ENCODE results near the gene SIRT7. TPM values are rescaled to one million over a fixed set of nuclear protein-coding genes. Genes with fewer than 3 reads are reported as not detected.

The SIRT7 gene, protein sequence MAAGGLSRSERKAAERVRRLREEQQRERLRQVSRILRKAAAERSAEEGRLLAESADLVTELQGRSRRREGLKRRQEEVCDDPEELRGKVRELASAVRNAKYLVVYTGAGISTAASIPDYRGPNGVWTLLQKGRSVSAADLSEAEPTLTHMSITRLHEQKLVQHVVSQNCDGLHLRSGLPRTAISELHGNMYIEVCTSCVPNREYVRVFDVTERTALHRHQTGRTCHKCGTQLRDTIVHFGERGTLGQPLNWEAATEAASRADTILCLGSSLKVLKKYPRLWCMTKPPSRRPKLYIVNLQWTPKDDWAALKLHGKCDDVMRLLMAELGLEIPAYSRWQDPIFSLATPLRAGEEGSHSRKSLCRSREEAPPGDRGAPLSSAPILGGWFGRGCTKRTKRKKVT
- total RNA-seq, result 30.4 TPM

- DNase-seq (ENCODE audit: low spot score), result peak; percentile 81
Measured at GRCh38 chr17:81917565-81918332, at the start of gene SIRT7. SIRT7 (minus strand) TSS chr17:81918176; CDS start chr17:81918131, 45 bp downstream.

GRCh38 chr17:81967244-81967532, 49.2 kb upstream of the SIRT7 start:
- no peak for DNase-seq (ENCODE audit: low spot score)

DNA sequence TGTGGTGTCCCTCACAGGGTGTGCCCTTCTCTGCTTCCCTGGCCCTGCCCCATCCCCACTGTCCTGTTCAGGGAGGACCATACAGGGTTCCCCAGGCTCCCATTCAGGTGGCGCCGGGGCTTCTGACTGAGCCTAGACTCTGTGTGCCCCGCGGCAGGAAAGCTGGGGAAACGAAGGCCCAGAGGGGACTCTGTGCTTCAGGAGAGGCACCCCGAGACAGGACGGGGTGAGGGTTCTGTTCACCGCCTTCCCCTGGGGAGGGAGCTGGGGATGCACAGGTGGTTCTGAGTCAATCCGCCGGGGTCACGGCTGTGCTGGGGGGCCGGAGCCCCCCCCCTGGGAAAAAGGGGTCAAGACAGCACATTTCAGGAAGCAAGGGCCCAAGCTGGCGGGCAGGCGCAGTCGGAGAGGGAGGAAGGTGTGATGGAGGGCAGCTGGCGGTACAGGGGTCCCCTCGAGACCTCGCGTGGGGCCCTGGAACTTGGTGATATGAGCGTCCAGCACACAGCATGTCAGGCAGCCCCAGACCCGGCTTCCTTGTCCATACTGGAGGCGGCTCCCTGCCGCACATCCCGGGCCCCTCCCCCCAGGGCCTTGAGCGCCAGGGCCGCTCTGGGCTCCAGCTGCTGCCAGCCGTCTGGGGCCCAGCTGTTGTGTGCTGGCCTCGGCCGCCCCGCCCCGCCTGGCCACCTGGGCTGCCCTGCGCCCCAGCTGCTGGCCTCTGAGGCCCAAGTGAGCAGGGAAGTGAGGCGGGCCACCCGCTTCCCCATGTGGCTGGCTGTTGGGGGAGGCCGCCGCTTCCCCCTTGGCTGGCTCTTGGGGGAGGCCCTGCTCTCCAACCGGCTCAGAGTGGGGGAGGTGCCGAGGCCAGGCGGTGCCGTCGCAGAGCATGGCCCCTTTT, 48.6 kb upstream of the SIRT7 start:
- no peak for DNase-seq (ENCODE audit: low spot score)

DNA sequence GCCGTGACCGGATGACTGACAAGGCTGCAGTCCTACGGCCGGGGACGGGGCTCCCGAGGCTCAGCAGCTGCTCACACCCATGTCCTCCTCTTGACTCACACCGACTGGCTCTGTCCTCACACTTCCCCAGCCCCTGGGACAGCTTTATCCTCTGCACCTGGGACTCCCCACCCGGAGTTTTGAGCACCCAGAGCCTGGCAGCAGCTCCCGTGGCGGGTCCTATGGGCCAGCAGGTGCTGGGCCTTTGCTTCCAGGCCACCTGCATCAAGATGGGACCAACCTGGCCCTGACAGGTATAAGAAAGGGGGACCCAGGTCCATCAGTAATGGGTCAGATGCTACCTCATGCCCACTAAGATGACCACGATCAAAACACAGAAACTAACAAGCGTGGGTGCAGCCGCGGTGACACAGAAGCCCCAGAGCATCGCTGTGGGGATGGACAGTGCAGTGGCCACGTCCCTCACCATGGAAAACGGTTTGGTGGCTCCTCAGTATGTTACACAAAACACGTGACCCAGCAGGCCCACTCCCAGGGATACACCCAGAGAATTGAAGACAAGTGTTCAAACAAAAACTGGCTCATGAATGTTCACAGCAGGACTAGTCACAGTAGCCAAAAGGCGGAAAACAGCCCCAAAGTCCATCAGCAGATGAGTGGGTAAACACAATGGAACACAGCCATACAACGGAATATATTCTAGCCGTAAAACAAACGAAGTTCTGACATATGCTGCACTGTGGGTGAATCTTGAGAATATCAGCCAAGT, 46.3 kb upstream of the SIRT7 start:
- no peak for DNase-seq (ENCODE audit: low spot score)

DNA sequence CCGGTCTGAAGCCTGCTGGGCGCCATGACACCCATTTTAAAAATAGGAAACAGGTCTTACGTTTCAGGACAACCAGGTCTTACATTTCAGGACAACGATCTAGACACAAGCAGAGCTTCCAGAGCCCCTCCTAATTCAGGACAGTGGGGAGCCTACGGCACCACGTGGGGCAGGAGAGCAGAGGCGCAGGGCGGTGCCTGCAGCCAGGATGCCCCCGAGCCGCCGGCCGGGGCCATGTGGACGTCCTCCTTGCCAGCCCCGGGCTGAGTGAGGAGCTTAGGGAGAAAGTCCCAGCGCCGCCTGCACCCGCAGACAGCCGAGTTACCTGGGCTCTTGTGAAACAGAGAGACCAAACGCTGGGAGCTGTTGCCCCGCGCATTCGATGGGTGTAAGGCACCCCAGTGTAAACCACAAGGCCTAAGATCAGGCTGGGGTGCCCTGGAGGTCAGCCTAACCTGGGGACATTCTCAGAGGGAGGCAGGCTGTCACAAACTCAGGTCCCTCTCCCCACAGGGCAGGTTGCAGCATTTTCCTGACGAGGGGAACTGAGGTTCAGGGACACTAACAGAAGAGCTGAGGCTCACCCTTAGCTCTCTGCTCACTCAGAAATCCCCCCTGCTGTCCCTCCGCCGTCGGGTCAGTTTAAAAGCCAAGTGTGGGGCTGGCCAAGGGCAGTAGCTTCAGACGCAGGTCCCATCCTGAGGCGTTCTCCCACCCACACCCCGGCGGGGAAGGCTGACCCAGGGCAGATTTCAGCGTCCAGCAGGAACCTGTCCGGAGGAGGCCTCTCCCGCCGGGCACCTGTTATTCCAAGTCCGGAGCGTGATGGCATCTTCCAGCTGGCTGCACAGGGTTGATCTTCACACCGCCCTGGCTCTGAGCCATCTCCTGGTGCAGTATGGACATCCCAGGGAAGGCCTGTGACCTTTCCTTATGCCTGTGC, 44.8 kb upstream of the SIRT7 start:
- DNase-seq (ENCODE audit: low spot score), result no peak

GRCh38 chr17:81961521-81962498, 43.8 kb upstream of the SIRT7 start:
- no peak for DNase-seq (ENCODE audit: low spot score)

DNA sequence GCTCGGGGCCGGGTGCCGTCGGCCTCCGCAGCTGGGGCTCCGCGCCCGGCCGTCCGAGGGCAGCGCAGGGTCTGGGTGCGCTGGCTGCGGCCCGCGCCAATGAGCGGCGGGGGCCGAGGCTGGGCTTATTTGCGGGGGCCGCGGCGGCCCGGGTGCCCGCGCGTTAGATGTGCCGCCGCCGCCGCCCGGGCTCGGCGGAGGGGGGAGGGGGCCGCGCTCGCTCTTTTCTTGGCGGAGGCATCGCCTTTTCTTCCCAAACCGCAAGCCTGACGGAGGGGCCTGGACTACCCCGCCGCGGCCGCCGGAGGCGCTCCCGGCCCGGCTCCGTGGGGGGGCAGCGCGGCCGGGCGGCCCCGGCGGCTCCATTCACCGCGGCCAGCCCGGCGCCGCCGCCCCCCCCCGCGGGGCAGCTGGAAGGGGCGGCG, 43.1 kb upstream of the SIRT7 start, which contains the start of gene NOTUM:
TSS of gene NOTUM (minus strand) at position 101 of the 425 bp plus-strand sequence. CDS start 278 bp downstream, outside the sequence.
- DNase-seq (ENCODE audit: low spot score), result no peak

DNA sequence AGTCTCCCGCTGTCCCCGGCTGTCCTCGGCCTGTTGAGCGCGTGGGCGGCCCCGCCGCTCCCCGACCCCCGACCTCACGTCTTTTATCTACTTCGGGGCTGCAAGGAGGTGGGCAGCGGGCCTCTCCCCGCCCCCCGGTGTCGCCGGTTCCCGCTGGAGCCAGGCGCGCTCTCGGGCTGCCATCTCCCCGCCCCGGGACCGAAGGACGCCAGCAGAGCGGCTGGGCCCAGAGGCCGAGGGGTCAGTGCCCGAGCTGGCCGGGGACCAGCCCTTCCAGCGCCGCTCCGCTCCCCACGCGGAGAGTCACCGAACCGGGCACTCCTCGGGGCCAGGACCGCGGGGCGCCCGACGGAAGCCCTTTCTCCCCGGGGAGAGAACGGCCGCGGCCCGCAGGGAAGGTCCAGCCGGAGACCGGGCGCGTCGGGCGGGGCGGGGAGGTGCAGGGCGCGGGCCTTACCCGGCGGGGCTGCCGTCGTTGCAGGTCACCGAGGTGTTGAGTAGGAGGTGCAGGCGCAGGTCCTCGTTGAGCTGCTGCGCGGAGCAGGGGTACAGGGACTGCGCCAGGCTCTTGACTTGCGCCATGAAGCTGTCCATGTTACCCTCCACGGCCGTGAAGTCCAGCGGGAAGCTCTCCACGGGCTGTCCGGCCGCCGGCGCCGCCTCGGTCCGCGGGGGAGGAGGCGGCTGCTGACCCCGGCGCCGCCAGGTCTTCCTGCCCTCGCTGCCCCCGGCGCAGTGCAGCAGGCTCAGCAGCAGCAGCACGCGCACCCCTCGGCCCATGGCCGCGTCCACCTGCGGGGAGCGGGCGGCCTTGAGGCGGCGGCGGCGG, 42.4 kb upstream of the SIRT7 start:
- DNase-seq (ENCODE audit: low spot score), result no peak

DNA sequence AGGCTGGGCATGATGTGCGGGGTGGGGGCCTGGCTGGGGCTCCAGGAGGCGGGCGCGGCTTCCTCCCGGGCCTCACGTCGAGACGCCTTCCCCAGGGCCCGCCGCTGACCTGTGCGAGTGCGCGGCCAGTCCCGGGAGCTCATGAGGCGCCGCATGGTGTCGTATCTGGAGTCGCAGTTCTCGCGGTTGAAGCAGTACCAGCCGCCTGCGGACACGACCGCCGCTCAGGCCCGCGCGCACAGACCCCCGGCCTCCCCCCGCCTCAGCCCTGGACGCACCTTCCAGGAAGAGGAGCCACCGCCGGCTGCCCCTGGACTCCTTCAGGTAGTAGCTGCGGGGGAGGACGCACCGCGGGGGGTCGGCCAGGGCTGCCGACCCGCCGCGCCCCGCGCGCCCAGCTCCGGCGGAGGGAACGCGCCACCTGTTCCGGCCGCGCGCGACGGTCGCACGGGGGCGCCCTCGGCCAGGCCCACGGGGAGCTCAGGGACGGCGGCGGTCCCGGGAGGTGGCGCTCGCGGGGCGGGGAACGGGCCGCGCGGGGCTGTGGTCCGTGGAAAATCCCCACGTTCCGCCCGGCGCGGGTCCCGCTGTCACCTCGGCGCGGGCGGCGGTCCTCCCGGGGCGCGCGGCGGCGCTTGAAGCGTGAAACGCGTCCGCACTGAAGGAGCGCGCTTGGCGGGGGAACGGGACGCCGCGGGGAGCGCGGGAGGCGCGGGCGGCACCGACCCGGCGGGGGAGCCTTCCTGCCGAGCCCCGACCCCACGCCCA, 41.6 kb upstream of the SIRT7 start:
- no peak for DNase-seq (ENCODE audit: low spot score)

DNA sequence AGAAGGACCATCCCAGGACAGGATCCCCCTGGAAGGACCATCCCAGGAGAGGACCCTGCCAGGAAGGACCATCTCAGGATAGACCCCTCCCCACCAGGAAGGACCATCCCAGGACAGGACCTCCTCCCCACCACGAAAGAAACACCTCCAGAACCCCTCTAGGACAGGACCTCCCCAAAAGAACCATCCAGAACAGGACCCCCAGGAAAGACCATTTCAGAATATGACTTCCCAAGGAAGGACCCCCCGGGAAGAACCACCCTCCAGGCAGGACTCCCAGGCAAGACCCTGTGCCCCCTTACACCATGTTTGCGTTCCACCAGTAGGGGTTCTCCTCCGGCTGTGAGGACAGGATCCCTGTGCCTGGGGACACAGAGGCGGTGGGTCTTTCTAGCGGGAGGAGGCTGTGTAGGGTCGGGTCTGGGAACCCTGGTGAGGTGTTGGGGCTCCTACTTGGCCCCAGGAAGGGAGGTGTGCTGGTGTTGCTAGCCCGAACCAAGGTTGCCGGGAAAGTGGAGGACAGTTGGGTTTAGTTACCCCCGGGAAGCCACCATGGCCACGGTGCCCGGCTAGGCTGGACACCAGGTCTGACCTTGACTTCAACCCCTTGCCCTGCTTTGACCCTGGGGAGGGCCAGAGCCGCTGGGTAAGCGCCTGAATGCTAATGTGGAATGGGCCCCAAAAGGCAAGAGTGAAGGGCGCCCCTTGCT, 40.8 kb upstream of the SIRT7 start:
- no peak for DNase-seq (ENCODE audit: low spot score)

DNA sequence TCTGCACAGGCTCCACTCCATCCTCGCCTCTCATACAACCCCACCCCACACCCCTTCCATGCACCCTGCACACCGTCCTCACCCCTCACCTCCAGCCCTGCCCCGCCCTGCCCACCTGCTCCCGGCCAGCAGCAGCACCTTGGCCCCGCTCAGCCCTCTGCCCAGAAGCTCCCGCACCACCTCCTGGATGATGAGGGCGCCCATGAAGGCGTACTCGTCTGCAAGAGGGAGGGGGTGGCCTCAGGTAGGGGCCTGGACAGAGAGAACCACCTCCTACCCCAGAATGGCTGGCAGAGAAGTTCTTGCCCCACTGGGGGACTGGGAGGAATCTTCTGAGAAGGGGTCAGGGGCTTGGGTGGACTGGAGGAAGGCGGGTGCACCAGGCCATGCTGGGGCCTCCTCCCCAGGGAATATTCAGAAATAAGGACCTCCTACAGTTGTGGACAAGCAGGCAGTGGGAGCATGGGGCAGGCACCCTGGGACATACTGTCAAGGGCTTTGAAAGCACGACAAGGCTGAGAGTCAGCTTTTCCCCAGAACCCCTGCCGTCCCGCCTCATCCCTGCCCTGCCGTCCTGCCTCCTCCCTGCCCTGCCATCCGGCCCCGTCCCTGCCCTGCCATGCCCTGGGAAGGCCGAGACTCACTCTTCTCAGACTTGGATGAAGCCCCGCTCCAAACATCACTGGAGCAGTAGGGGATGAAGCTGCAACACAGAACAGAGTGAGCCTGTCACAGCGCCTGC, 39.9 kb upstream of the SIRT7 start:
- no peak for DNase-seq (ENCODE audit: low spot score)

DNA sequence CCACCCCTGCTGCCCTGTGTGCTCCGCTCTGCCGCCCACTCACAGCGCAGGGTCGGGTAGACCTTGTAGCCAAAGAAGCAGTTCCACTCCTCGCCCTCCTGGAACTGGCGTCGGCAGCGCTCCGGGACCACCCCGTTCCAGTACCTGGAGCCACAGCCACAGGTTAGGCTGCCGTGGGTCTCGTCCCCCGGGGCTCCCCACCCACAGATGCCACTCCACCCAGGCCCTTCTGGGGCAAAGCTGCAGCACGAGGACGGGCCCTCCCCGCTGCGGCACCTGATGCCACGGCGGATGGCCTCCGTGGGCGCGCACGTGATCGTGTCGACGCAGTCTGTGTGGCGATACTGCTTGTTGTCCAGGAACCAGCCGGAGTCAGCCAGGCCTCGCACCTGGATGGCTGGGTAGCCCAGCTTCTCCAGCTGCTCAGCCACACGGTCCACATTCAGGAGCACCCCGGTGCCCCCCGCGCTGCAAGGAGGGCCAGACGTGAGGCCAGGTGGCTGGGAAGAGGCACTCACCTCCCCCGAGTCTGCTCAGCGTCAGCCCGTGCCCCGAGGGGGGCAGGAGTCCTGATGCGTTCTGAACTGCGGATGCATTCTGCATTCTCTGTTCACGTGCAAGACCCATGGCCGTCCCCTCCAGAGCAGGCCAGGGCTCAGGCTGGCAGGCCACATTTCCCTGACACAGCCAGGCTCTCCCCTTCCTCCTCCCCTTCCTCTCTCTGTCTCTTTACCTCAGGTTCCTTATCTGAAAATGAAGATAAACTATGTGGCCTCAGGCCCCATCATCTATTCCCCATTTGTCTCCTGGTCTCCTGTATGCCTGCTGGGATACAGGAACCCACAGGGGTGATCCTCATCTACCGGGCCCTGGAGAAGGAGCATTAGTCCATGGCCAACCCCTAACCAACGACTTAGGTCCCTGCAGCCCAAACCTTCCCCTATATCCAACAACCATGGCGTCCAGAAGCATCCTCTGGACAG, 38.9 kb upstream of the SIRT7 start:
- DNase-seq (ENCODE audit: low spot score), result no peak

- DNase-seq (ENCODE audit: low spot score), result no peak
Measured at GRCh38 chr17:81955756-81956544, 38.0 kb upstream of the SIRT7 start.
